VCaP (cell line): ENCODE results near the gene FBXO22.

ENCODE experiments used
- H3K27ac ChIP-seq: fragments of 450-650 bp; 2 replicates; pipeline ENCODE4 v1.5.1; 2017
- CTCF ChIP-seq: fragments of 450-650 bp; conservative IDR thresholded peaks from 2 replicates; pipeline ENCODE4 v1.5.1; 2017; ENCODE audit warnings: mild to moderate bottlenecking, moderate library complexity

Gene FBXO22

GRCh38 chr15:75985971-75986370 is 82.3 kb downstream of the FBXO22 start:
- H3K27ac ChIP-seq = no peak overlapping the region
- TF ChIP-seq CTCF = no peak

- TF ChIP-seq CTCF = no peak
- no peak overlapping the region for H3K27ac ChIP-seq
Measured at GRCh38 chr15:75989045-75989444, 85.4 kb downstream of the FBXO22 start.

GRCh38 chr15:75989875-75990274 is 86.2 kb downstream of the FBXO22 start:
- TF ChIP-seq CTCF = no peak
- H3K27ac ChIP-seq = no peak overlapping the region
